OCI-LY3 (cell line): ENCODE results near the gene RCAN2.

Experiments used
- EZH2phosphoT487 ChIP-seq: fragments of 200-600 bp; shearing (Covaris generic); IDR thresholded peaks from 2 replicates; pipeline ENCODE4 v1.6.1; 2018; ENCODE audit warnings: antibody characterized with exemption, mixed run types, low read depth
- TF ChIP-seq, protein P1 (sequence below): fragments of 200-600, 300-600 bp; sonication (generic); IDR thresholded peaks from 2 replicates; pipeline ENCODE4 v1.5.1; 2014; ENCODE audit warnings: antibody characterized with exemption, low read length, low read depth

GRCh38 chr6:46265373-46265772 lies 225.9 kb downstream of the RCAN2 start:
- TF ChIP-seq, protein P1, sequence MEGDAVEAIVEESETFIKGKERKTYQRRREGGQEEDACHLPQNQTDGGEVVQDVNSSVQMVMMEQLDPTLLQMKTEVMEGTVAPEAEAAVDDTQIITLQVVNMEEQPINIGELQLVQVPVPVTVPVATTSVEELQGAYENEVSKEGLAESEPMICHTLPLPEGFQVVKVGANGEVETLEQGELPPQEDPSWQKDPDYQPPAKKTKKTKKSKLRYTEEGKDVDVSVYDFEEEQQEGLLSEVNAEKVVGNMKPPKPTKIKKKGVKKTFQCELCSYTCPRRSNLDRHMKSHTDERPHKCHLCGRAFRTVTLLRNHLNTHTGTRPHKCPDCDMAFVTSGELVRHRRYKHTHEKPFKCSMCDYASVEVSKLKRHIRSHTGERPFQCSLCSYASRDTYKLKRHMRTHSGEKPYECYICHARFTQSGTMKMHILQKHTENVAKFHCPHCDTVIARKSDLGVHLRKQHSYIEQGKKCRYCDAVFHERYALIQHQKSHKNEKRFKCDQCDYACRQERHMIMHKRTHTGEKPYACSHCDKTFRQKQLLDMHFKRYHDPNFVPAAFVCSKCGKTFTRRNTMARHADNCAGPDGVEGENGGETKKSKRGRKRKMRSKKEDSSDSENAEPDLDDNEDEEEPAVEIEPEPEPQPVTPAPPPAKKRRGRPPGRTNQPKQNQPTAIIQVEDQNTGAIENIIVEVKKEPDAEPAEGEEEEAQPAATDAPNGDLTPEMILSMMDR: no peak
- no peak for TF ChIP-seq EZH2phosphoT487
